GM19397 (cell line): ENCODE measurements around the gene SDK2.

ENCODE experiments used
- ATAC-seq: cut with Tn5 transposase; IDR thresholded peaks from one replicate; pipeline ENCODE4 v1.9.1; 2021; ENCODE audit warnings: mild to moderate bottlenecking, moderate library complexity; ENCODE audit not compliant: unreplicated experiment

SDK2 gene

DNA sequence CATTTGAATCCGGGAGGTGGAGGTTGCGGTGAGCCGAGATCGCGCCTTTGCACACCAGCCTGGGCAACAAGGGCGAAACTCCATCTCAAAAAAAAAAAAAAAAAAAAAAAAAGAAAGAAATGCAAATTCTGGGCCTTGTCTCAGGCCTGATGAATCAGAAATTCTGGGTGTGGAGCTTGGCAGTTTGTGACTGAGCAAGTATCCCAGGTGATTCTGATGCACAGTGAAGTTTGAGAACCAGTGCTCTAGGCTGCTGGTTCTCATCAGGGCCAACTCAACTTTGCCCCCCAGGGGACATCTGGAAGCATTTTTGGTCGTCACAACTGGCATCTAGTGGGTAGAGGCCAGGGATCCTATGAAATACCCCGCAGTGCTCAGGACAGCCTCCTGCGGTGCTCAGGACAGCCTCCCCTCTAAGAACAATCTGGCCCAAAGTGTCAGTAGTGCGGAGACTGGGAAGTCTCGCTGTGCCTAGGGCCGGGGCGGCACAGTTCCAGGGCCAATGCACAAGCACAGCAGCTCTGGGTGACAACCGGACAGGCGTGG, 55.9 kb downstream of the SDK2 start:
- no peak for ATAC-seq

DNA sequence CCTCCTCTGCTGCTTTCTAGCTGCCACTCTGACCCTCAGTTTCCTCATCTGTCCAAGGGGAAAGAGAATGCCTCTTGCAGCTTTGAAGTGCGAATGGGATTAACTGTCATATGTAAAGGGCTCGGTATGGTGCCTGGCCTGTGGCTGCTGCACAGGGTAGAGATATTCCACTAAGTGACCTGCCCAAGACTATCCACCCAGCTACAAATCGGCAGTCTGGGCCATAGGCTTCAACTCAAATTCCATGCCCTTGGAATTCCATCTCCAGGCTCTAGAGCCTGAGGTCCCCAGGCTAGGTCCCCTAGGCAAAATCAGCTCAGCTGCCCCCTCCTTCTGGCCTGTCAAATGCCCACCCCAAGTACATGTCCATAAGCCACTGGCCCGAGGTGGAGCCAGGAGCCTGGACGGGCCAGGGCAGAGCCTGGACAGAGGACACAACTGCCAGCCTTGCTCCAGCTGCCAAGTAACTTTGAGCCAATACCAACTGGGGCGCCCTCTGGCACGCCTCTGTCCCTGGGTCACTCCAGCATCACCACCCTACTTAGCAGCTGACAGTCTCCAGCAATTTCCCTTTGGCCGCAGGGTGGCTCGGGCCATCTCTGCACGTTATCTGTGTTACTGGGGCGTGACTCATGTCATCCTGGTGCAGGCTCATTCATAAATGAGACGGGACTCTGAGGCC, 57.2 kb downstream of the SDK2 start:
- ATAC-seq, result no peak

DNA sequence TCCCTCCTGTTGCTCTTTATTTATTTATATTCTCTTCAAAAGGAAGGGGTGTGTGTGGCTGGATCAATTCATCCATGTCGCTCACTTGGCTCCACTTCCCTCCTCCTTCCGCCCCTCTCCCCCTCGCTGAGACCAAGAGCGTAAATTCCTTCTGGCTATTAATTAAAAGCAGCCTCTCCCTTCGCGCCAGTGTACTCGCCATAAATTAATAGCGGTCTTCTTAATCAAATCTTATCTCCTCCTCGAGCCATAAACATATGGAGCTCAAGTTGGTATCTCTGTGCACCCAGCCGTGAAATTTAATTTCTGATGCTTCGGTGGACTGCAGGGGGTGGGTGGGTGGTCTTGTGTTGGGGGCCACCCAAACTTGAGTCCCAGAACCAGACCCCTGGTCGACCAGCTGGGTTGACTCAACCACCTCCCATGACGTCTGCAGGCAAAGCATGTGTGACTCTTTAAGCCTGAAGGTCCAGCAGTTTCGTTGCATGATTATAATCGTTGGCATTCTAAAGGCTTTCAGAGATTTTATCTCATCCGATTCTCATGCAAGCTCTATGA, 57.9 kb downstream of the SDK2 start:
- no peak for ATAC-seq

DNA sequence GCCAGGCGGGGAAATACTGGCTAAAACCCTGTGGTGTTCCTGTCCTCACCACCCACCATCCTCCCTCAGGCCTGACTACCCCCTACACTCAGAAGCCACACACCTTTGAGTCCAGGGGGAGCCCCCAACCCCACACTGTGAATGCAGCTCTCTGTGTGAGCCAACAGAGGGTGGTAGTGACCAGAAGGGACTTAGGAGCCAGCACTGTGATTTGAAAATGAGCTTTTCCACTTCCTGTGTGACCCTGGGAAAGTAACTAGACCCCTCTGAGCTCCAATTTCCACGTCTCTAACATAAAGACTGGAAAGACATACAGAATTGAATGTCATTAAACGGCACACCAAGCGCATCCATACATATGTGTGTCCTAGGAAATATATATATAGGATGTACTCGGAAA, 58.7 kb downstream of the SDK2 start:
- ATAC-seq, result no peak

DNA sequence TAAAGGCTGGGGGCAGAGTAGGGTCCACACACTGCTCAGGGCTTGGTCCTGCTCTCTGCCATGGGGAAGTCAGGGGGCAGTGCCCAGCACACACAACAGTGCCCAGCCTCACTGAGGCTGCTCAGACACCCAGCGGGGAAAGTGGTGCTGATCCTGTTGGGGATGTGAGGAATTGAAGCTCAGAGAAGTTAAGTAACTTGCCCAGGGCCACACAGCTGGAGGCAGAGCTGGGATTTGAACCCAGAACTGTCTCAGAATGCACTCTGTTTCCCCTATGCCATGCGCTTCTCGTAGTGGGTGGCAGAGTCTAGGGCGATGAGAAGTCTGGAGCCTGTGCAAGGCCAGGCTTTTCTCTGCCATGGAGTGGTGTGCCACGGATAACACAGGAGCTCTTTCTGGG, 59.3 kb downstream of the SDK2 start:
- no peak for ATAC-seq

DNA sequence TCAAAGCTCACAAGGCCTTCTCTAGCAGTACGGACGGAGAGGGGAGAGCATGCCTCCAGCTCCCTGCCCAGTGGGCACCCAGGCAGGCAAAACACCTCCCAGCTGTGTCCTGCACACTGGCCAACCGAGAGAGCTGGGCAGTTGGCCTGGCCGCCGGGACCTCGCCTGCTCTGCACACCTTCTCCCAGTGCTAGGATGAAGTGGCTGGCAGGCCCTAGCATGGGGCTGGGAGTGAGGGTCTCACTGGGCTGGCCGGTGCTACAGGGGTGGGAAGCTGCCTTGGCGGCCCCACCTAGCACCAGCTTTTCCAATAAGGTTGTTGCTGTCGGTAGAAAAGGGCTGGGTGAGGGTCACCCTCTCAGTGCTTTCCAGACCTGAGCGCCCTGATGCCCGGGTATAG, 60.2 kb downstream of the SDK2 start:
- no peak for ATAC-seq

DNA sequence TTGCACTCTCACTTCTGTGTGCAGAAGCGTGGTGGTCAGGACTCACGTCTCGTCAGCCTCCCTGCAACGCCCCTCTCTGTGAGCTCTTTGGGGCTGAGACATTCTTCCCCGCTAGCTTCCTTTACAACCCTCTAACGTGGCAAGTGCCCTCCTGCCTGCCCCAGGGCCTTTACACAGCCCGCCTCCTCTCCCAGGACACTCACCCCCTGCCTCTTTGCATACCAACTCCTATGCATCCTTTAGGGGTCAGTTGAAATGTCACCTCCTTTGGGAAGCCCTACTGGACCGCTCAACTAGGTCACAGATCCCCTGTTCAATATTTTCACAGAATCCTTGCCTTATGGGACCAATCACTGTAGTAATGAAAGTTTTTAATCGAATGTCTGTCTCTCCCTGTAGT, 61.4 kb downstream of the SDK2 start:
- ATAC-seq, result no peak

DNA sequence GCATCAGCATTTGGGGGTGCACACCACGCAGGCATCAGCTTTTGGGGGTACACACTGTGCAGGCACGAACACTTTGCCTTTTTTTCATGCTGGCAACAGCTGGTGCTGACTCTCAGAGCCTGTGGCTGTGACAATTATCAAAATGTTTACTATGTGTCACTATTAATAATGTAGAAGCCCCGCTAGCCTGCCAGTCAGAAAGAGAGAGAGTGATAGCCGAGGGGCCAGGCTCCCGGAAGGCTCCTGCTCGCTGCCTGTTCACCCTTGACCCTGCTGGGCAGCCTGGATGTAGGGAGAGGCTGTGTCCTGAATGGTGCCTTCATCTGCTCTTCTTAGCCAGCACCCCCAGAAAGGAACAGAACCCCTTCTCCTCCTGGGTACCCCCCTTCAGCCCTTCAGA, 61.9 kb downstream of the SDK2 start:
- no peak for ATAC-seq

DNA sequence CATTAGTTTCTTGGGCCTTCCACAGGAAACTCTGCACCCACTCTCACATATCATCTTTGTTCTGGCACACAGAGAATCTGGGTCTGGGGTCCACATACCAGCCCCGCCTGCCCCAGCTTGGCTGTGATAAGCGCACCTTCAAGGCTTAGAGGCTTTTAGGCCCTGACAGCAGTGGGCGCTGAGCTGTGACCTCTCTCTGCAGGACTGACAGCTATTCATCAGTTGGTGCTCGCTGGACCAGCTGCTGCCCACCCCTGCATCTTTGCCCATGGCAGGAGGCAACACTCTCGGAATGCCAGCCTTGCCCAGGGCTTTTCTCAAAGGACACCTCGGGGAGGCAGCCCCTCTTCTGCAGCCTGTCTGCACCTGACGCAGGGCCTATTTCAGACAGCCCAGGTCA, 62.9 kb downstream of the SDK2 start:
- no peak for ATAC-seq

DNA sequence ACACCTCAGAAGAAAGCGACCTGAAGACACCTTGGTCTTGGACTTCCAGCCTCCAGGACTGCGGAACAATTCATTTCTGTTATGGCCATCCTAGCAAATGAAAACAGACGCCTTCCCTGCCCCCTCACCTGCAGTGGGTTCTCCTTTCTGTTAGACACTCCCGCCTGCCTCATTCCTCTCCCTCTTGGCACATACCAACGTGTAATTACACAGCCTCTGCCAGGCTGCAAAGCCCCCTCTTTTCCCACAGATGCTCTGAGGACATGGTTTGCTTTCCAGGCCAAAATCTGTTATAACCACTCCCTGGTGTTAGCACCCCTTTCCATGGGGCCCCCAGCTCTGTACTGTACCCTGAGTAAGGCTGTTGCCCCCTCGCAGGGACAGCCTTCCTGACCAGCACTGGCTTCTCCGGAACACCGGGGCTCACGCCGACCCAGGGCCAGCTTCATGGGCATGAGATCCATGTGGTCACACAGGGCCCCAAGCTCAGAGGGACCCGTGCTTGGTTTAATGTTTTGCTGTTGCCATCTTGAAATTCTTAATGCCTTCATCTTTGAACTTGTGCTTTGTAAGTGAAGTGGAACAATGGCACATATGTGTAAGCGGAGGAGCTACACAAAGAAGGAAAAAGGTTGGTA, 64.1 kb downstream of the SDK2 start:
- no peak for ATAC-seq

DNA sequence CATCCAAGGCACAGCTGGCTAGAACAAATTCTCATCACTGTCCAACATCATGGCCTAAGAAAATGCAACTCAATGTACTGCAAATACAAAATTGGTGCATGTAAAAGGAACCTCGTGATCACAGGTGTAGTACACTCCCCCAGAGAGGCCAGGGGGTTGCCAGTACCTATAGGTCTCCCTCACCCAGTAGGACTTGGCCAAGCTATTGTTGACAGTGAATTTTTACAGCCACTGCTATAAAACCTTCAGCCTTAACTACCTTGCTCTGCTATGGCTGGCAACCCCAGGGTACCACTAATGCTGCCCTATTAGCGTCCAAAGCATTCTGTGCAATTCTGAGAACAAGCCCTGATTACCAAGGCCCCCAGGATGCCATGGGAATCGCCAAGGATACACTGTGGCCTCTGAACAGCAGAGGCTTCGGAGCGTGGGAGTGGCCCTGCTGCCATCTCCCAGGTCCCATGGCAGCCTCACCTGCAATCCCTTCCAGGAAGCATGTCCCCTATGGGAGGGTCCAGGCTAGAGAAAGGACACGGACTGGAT, 67.6 kb downstream of the SDK2 start:
- no peak for ATAC-seq

DNA sequence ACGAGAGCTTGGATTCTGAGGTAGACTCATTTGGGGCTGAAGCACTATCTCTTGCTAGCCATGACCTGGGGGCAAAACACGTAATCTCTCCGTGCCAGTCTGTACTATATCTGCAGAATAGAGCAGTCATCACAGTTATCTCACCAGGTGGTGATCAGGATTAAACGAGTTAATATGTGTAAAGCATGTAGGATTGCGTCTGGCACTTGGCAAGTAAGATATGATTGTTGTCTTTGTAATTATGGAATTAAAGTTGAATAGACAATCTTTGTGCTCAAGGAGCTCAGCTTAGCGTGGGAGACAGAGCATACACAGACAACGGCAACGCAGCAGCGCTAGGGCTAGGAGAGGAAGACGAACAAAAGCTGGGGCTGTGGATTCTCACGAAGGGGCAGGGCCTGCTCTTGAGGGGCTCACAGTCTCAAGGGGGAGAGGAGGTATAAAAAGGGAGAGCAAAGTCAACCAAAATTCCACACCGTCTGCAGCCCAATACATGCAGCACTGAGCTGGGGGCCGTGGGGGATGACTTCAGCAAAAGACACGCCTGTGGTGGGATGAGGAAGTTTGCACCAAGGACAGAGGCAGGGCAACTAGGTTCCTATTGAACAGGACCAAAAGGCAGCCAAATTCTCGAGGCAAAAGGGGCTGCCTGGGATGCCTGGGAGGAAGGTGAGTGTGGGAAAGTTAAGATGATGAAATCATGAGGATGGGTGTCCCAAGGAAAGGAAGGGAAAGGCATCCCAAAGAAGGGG, 68.6 kb downstream of the SDK2 start:
- ATAC-seq, result no peak

DNA sequence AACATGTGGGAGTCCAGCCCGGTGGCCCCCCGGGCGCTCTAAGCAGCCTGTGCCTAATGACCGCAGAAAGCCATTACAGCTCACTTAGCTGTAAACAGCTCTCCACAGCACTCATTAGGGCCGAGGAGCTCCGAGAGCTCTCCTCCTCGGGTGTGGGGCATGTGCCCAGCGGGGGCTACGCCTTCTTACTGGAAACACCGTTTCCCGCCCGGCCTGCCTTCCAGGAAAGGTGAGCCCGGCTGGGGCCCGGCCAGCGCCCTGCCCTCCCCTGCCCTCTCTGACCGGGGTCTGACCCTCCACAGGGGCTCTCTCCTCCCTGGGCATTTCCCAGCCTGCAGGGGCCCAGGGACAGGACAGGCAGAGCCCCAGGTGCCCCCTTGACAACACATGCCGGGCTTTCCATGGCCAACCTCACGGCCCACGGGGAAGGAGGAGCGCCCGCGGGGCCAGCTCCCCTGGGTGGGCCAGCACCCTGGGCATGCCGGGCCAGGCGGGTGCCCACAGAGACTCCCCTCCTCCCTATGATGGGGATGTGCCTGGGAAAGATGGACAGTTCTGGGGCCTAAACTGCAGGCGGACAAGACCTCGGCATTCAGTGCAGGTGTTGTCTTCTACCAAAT, 72.6 kb downstream of the SDK2 start:
- no peak for ATAC-seq

DNA sequence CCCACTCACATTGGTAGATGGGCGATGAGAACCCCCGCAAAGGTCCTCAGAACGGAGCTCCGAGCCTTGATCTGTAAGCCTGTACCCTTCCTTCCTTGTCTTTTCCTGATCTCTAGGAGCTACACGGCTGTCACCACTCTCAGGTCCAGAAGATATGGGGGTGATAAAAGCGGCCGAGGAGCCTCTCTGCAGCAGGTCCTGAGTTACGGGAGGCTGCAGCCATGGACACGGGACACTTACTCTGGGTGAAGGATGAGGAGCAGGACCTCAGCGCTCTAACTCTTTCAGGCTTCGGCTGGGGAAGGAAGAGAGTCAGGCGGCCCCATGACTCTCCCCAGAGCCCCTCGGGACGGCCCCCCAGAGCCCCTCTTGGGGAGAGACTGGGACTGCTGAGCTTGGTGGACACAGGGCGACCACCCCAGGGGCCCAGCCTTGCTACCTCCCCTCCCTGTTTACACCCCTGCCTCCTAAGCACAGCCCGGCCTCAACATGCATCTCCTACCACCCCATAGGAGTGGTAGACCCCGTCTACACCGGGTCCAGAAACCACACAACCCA, 74.4 kb downstream of the SDK2 start:
- no peak for ATAC-seq

DNA sequence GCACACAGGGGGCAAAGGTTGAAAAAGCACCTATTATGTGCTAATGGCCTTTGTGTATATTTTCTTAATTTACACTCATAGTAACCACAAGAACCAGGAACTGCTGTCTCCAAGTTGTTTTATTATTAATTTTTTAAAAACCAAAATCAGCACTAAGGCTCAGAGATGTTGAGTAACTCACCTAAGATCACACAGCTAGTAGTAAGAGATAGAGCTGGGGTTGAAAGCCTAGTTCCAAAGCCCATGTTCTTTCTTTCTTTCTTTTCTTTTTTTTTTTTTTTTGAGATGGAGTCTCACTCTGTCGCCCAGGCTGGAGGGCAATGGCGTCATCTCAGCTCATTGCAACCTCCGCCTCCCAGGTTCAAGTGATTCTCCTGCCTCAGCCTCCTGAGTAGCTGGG, 75.3 kb downstream of the SDK2 start:
- ATAC-seq, result no peak

DNA sequence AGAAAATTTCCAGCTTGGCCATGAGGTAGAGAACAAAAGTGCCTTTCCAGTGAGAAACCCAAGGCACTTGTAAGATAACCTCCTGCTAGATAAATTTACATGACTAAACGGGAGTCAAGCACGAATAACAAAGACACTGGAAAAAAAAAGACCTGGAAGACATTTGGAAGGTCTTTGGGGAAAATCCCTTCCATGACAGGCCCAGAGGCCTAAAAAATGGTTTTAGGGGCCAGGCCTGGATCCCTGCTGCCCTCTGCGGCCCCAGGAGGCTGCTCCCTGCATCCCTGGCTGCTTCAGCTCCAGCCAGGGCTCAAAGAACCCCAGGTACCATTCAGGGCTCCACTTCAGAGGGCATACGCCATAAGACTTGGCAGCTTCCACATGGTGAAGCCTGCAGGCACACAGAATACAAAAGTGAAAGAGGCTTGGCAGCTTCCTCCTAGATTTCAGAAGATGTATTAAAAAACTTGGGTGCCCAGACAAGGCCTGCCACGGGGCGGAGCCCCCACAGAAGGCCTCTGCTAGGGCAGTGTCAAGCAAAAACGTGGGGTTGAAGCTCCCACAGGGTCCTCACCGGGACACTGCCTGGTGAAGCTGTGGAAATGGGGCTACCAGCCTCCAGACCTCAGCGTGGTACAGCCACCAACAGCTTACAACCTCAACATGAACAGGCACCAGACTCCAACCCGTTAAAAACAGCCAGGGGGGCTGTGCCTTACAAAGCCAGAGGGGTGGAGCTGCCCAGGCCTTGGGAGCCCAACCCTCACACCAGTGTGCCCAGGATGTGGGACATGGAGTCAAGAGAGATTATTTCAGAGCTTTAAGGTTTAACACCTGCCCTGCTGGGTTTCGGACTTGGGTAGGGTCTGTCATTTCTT, 77.1 kb downstream of the SDK2 start:
- ATAC-seq, result no peak

DNA sequence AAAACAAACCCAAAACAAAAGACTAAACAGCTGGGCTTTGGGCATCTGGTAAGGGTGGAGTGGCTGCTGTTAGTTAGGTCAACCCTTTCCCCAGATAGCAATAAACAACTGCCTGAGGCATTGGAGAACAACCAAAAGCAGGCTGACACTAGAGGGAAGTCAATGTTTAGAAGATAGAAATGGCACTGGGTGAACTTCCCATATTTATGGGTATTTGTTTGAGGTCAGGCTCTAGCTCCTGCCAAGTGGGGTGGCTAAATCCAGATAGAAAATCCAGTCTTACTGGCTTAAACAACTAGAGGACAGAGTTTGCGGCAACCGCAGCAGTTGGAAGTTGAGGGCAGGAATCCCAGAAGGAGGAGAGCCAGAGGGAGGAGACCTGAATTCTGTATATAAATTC, 79.4 kb downstream of the SDK2 start:
- ATAC-seq, result no peak

DNA sequence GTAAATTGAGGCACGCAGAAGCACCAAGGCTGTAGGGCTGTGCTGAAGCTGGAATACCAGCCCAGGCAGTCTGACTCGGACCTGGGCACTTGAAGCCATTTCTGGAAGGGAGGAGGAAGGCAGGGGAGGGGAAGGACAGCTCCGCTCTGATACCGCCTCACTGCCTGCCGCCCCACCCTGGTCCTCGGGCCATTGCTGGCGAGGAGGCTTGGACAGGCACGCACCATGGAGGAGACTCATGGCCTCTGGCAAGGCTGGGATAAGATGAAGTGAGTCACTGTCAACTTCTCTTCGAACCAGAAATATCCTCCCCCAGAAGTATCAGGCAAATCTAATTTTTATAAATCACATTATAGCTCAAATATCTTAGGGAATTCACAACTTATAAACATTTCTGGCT, 81.3 kb downstream of the SDK2 start:
- ATAC-seq, result no peak

DNA sequence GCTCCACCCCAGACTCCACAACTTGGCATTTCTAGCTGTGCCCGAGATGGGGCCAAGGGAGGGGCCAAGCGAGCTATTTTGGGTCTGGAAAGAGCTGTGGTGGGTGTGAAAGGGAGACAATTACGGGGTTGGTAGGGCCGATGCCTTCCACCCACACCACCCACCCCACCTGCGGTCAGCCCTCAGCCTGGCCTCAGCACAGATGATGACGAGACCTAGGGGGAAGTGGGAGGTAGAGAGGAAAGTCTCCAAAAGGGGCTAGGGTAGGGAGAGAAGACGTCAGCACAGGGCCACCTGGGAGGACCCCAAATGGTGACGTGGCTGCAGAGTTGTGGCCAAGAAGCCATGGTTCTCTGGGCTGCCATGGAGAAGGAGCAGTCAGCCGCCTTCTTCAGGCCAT, 83.1 kb downstream of the SDK2 start:
- ATAC-seq, result no peak

DNA sequence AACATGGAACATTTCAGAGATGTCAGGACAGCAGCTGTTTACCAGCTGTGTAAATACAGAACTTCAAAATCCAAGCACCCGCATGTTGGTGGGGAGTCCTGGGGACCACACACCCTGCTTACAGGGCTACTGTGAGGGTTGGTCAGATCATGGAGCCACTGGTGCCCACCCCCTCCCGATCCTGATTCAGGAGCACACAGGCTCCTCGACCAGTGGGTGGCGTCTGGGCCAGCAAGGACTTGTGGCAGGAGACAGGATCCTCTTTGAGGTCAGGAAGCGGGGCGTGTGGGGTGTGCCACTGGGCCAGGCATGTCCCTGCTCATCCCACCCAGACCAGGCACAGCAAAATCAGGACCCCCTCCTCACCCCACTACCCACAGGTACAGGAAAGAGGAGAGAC, 83.6 kb downstream of the SDK2 start:
- ATAC-seq, result no peak
